Fibroblast of lung (primary cell): Measurements from ENCODE around the gene NHS. TPM values are rescaled to one million over a fixed set of nuclear protein-coding genes. Genes with fewer than 3 reads are reported as not detected.

Experiments
- DNase-seq, 2 donors: peaks; one replicate each; pipeline versions ENCODE4 v3.0.0 to v3.0.0-alpha.2; 2010; ENCODE audit warnings: low read depth in 2 of 2
- H2AFZ ChIP-seq: 2 replicates; pipeline ENCODE4 v1.5.1; 2012; ENCODE audit warnings: low read length, control low read depth, inconsistent platforms
- H3K27ac ChIP-seq: 2 replicates; pipeline ENCODE4 v1.5.1; 2011; ENCODE audit warnings: low read length, control low read depth; ENCODE audit not compliant: insufficient read depth
- H3K27me3 ChIP-seq: 2 replicates; pipeline ENCODE4 v1.5.1; 2011; ENCODE audit warnings: mild to moderate bottlenecking, low read length; ENCODE audit not compliant: control insufficient read depth, insufficient read depth
- H3K36me3 ChIP-seq: 2 replicates; pipeline ENCODE4 v1.5.1; 2011; ENCODE audit warnings: low read length; ENCODE audit not compliant: control insufficient read depth, insufficient read depth
- H3K4me1 ChIP-seq: 2 replicates; pipeline ENCODE4 v1.5.1; 2011; ENCODE audit warnings: low read length; ENCODE audit not compliant: control insufficient read depth, insufficient read depth; ENCODE audit errors: extremely low read depth
- H3K4me2 ChIP-seq: 2 replicates; pipeline ENCODE4 v1.5.1; 2011; ENCODE audit warnings: low read length, control low read depth; ENCODE audit not compliant: insufficient read depth; ENCODE audit errors: extremely low read depth
- H3K4me3 ChIP-seq, 4 experiments: fragments of 200-600 bp in 1 of 4; sonication (generic) in 1 of 4; replicated peaks in 1 of 4; 2 replicates each; pipeline ENCODE4 v1.5.1; 2011 to 2016; ENCODE audit warnings: low read length in 4 of 4, low read depth in 3 of 4, mild to moderate bottlenecking in 3 of 4, control low read depth in 2 of 4, inconsistent platforms in 1 of 4, mixed read lengths in 1 of 4; ENCODE audit not compliant: insufficient read depth in 1 of 4; ENCODE audit errors: control extremely low read depth in 1 of 4
- H3K79me2 ChIP-seq: 2 replicates; pipeline ENCODE4 v1.5.1; 2012; ENCODE audit warnings: mild to moderate bottlenecking, low read length, inconsistent platforms; ENCODE audit not compliant: control insufficient read depth, insufficient read depth
- H3K9ac ChIP-seq: 2 replicates; pipeline ENCODE4 v1.5.1; 2011; ENCODE audit warnings: mild to moderate bottlenecking, low read length, control low read depth; ENCODE audit not compliant: insufficient read depth
- H3K9me3 ChIP-seq: 2 replicates; pipeline ENCODE4 v1.5.1; 2012; ENCODE audit warnings: low read depth, low read length; ENCODE audit not compliant: control insufficient read depth, insufficient read depth
- H4K20me1 ChIP-seq: 2 replicates; pipeline ENCODE4 v1.5.1; 2011; ENCODE audit warnings: low read length; ENCODE audit not compliant: control insufficient read depth, insufficient read depth; ENCODE audit errors: extremely low read depth
- EZH2 ChIP-seq: IDR thresholded peaks from 2 replicates; pipeline ENCODE4 v1.5.1; 2012; ENCODE audit warnings: low read length, control low read depth, mild to moderate bottlenecking; ENCODE audit errors: missing control alignments
- polyA plus RNA-seq, 2 donors: library from polyadenylated mRNA; depleted of rRNA in 1 of 2; stranded (reverse) in 1 of 2; unstranded in 1 of 2; fragments of >200 nt; gene quantifications; 2 replicates each; pipeline ENCODE4 v1.2.1, GENCODE V29; 2011 to 2012; ENCODE audit warnings: missing spikeins in 1 of 2
- total RNA-seq: library from RNA; depleted of rRNA; stranded (reverse); fragments of >200 nt; gene quantifications from 2 replicates; pipeline ENCODE4 v1.2.1, GENCODE V29; 2014
- TF ChIP-seq, protein P1 (sequence below), 2 donors: IDR thresholded peaks in 1 of 2; conservative IDR thresholded peaks in 1 of 2; 1 replicate in 1 of 2; 2 replicates in 1 of 2; pipeline ENCODE4 v1.5.1; 2011 to 2012; ENCODE audit warnings: low read length in 2 of 2, control low read depth in 1 of 2, inconsistent platforms in 1 of 2, low read depth in 1 of 2, mild to moderate bottlenecking in 1 of 2

Gene NHS
- total and polyA plus RNA-seq, 2 donors (not counting 1 experiment from before 2014, with no cell fraction given) = 1.4 to 3.8 TPM

DNA sequence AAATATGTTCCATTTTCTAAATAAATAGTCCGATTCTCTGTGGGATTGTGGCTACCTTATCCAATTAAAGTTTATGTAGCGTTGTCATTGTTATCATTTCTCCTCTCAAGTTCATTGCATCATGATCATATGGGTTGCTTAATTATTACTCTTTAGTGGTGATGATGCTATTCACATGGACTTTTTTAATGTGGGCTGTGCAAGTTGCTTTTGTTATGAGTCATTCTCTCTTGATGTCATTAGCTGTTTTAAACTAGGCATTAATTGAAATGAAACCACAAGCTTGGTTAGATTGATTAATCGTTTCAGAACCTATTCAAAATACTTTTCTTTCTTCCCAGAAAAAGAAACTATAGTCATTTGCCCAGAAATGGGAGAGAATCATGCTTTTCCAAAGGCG, 38.2 kb downstream of the NHS start:
- Histone ChIP-seq H3K27me3 (no peaks in the 10 kb centered on the region), H3K27ac (peak overlapping the region; percentile 78), H3K9me3 (no peaks in the 10 kb centered on the region), H3K4me3 (peak overlapping the region in 1 of 4 experiments; percentile 20), H3K79me2 (no peaks in the 10 kb centered on the region), H3K36me3 (no peaks in the 10 kb centered on the region), H4K20me1 (no peaks in the 10 kb centered on the region), H3K4me2 (peak overlapping the region; percentile 23), H3K4me1 (peaks cover 2% of the 10 kb centered on the region), H2AFZ (no peak overlapping the region), H3K9ac (no peak overlapping the region)
- no peak for TF ChIP-seq EZH2
- TF ChIP-seq, protein P1, sequence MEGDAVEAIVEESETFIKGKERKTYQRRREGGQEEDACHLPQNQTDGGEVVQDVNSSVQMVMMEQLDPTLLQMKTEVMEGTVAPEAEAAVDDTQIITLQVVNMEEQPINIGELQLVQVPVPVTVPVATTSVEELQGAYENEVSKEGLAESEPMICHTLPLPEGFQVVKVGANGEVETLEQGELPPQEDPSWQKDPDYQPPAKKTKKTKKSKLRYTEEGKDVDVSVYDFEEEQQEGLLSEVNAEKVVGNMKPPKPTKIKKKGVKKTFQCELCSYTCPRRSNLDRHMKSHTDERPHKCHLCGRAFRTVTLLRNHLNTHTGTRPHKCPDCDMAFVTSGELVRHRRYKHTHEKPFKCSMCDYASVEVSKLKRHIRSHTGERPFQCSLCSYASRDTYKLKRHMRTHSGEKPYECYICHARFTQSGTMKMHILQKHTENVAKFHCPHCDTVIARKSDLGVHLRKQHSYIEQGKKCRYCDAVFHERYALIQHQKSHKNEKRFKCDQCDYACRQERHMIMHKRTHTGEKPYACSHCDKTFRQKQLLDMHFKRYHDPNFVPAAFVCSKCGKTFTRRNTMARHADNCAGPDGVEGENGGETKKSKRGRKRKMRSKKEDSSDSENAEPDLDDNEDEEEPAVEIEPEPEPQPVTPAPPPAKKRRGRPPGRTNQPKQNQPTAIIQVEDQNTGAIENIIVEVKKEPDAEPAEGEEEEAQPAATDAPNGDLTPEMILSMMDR (conservative IDR thresholded peaks at IDR 0.05 in 1 of 2, IDR thresholded peaks at IDR 0.05 in 1 of 2; ENCODE audit: low read depth in 1 of 2, low read length in 2 of 2) = no peak
- peak; percentile 94 for DNase-seq

DNA sequence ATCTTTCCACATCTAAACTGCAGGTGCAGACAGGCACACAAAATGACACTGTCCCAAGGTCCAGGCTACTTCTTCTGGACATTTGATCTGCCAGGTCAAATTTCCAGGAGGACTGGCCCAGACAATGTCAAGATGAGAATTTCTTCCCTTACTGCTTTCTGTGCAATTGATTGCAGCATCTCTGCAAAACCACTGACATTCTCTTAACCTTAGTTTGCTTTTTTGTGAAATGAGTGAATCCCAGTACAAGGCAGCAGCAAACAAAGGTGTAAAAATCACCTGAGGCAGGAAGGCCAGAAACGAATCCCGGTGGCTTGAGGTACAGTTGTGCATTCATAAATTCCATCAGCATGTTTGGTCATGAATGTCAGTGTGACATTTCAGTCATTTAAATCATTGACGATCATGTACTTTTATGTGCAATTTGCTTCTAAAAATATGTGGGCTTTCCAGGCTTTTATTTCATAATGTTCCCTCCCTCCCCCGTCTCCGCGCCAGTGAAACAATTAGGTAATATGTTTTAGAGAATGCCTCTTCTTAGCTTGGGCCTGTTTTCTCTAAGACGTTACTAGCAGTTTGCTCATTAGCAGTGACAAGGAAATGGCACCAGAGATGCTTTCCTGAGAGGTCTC, 39.1 kb downstream of the NHS start:
- Histone ChIP-seq H3K9ac (no peak overlapping the region), H4K20me1 (no peaks in the 10 kb centered on the region), H3K4me2 (peak overlapping the region; percentile 13), H3K27me3 (no peaks in the 10 kb centered on the region), H3K9me3 (no peaks in the 10 kb centered on the region), H3K36me3 (no peaks in the 10 kb centered on the region), H3K4me3 (no peak overlapping the region), H3K27ac (peak overlapping the region; percentile 48), H3K4me1 (peaks cover 2% of the 10 kb centered on the region), H2AFZ (no peak overlapping the region), H3K79me2 (no peaks in the 10 kb centered on the region)
- TF ChIP-seq EZH2 = no peak
- TF ChIP-seq, protein P1 (conservative IDR thresholded peaks at IDR 0.05 in 1 of 2, IDR thresholded peaks at IDR 0.05 in 1 of 2; ENCODE audit: low read depth in 1 of 2, low read length in 2 of 2) = no peak
- no peak for DNase-seq

DNA sequence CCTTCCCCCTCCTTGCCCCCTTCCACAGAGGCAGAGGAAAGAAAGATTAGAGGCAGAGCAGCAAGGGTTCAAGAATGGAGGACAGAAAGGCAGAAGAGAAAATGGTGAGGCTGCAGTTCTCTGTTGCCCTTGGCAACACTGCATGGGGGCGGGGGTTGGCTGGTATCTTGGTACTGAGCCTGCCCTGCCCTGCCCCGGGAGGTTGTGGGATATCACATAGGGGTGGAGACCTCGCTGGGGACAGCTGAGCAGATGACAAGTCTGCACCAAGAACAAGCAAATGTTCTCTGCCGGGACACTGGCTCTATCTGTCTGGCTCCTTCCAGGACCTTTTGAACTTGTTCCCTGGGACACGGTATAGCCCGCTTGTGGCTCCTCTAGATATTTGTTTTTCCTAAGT, 39.8 kb downstream of the NHS start:
- H3K27ac ChIP-seq = no peak overlapping the region
- H3K4me3 ChIP-seq = no peak overlapping the region
- peaks cover 2% of the 10 kb centered on the region for H3K4me1 ChIP-seq
- H3K36me3 ChIP-seq = no peaks in the 10 kb centered on the region
- no peak overlapping the region for H3K4me2 ChIP-seq
- H3K9ac ChIP-seq = no peak overlapping the region
- no peaks in the 10 kb centered on the region for H3K79me2 ChIP-seq
- H2AFZ ChIP-seq = no peak overlapping the region
- H3K27me3 ChIP-seq = no peaks in the 10 kb centered on the region
- TF ChIP-seq, protein P1 (conservative IDR thresholded peaks at IDR 0.05 in 1 of 2, IDR thresholded peaks at IDR 0.05 in 1 of 2; ENCODE audit: low read depth in 1 of 2, low read length in 2 of 2) = no peak
- TF ChIP-seq EZH2 = no peak
- no peaks in the 10 kb centered on the region for H3K9me3 ChIP-seq
- H4K20me1 ChIP-seq = no peaks in the 10 kb centered on the region
- no peak for DNase-seq
